Activated CD8-positive, alpha-beta memory T cell treated with anti-CD3 and anti-CD28 coated beads for 36 hours (primary cell): ENCODE data around the gene CAMSAP1. TPM values are rescaled to one million over a fixed set of nuclear protein-coding genes. Genes with fewer than 3 reads are reported as not detected.

Source experiments
- CTCF ChIA-PET: fragments of 350-600 bp; sonication (Branson Sonifier 250); formaldehyde crosslinking; loops from one replicate; lab custom pipeline; 2021; ENCODE audit warnings: antibody characterized with exemption; lab: Charles Lee
- POLR2A ChIA-PET: fragments of 350-600 bp; sonication (Branson Sonifier 250); formaldehyde crosslinking; loops from one replicate; lab custom pipeline; 2021; ENCODE audit warnings: antibody characterized with exemption; lab: Charles Lee
- total RNA-seq, 2 experiments: library from RNA; stranded (reverse); gene quantifications; one replicate each; pipeline ENCODE4 v1.2.3, GENCODE V29; 2021

Gene CAMSAP1
- total RNA-seq, 2 experiments from 2014 or later, result 28.1 to 32.1 TPM

DNA sequence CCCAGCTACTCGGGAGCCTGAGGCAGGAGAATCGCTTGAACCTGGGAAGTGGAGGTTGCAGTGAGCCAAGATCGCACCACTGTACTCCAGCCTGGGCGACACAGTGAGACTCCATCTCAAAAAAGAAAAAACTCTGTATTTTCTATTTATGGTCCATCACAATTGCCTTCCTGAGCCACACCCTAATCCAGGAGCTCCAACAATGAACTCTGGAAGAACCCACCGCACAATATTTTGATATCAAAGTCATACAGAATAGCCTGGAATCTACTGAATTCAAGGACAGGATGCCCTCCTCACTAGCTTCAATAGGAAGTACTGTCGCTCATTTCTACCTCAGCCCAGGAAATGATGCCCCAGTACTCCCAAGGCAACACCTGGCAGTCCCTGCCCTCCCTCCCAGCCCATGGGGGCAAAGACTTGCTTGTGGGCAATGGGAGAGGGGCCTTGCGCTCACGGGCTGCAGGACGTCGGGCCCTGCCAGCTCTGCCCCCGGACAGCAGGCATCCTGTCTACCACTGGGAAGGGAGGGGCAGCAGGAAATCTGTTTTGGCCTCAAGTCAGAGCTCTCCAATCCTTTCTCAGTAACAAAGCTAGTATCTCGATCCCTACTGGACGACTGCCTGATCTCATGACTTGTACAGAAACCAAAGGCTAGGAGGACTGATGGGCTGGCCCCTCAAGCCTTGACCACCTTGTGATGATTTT, 34.1 kb upstream of the CAMSAP1 start:
- CTCF ChIA-PET, result interaction anchor here (1.5 kb wide), 1 partner anchor 144 kb away, joined by 4 read pairs; no protein-coding TSS in a partner anchor
- POLR2A ChIA-PET, result no interaction called here

GRCh38 chr9:135939351-135940265, 32.3 kb upstream of the CAMSAP1 start:
- ChIA-PET POLR2A (no interaction called here), CTCF (interaction anchor here (1.0 kb wide), 1 partner anchor 14 kb away, joined by 3 read pairs; no protein-coding TSS in a partner anchor)

- POLR2A ChIA-PET, result no interaction called here
- CTCF ChIA-PET, result no interaction called here
These were observed 30.5 kb upstream of the CAMSAP1 start for GRCh38 chr9:135937521-135938489.

DNA sequence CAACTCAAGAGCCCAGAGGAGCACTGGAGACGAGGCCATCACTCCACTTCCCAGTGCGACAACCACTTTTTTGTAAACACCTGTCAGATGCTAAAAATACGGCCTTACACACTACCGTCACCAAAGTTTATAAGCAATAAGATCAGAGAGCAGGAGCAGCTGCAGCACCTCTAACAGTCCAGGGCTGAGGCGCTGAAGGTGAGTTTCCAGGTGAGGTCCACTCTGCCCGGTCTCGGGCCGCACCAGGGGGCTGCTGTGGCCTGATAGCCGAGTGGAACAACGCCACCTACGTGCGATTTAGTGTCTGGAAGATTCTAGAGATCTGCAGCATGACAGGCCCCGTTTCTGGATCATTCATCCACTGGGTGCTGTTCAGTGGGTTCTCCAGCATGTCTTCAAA, 25.8 kb upstream of the CAMSAP1 start:
- ChIA-PET POLR2A (no interaction called here), CTCF (no interaction called here)

DNA sequence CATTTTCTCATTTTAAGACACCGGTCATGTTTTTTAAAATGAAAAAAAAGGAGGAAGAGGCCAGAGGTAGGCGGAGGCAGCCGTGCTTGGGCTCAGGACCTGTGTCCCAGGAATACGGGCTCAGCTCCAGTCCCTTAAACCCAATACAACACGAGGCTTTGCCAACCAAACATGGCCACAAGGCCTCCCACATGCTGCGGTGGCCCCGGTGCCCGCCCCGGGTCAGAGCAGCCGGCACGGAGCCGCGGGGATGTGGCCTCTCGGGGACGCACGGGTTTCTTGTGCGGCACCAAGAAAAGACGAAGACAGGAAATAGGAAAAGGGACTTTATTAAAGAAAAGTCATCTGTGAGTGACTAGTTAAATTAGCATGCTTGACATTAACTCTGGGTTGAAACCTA, 25.3 kb upstream of the CAMSAP1 start:
- POLR2A ChIA-PET, result no interaction called here
- CTCF ChIA-PET, result no interaction called here

GRCh38 chr9:135931349-135931820, 24.0 kb upstream of the CAMSAP1 start:
- ChIA-PET POLR2A (no interaction called here), CTCF (interaction anchor here (1.6 kb wide), 1 partner anchor 36 kb away, joined by 4 read pairs; no protein-coding TSS in a partner anchor)

DNA sequence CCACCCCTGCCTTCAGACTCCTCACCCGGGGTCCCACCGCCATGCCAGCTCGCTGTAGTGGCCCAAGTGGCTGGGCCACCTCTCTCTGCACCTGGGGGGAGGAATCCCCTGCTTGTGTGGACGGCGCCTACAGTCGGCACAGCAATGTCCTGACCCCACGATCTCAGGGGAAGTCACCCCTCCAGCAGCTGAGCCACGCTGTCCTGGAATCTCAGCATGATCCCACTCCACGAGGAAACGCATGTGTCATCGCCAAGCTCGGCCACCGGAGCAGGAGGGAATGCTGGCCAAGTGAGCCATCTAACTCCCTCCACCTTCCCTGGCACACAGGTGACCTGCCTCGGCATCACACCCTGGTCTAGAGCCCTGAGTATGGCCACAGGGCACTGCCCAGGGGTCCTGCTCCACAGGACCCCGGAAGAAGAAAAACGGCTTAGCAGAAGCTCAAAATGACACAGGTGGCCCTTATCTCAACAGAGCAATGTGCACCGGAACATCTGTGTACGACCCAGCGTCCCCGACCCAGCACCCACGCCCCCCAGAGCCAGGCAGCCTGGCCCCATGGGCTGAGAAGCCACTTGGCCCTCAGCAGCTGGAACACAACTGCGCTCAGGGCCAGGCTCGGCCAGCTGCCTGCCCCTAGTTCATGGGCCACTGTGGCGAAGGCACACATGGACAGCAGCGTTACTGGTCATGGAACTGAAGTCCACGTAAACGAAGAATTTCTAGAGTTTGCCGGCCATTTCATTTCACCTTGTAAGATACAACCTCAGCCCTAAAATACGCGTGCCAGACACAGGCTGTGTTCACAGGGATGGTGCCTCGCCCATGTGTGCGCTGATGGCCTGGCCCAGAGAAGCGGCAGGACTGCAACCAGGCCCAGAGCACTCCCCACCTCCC, 23.4 kb upstream of the CAMSAP1 start:
- POLR2A ChIA-PET, result no interaction called here
- CTCF ChIA-PET, result interaction anchor here (1.6 kb wide), 1 partner anchor 37 kb away, joined by 4 read pairs; no protein-coding TSS in a partner anchor

DNA sequence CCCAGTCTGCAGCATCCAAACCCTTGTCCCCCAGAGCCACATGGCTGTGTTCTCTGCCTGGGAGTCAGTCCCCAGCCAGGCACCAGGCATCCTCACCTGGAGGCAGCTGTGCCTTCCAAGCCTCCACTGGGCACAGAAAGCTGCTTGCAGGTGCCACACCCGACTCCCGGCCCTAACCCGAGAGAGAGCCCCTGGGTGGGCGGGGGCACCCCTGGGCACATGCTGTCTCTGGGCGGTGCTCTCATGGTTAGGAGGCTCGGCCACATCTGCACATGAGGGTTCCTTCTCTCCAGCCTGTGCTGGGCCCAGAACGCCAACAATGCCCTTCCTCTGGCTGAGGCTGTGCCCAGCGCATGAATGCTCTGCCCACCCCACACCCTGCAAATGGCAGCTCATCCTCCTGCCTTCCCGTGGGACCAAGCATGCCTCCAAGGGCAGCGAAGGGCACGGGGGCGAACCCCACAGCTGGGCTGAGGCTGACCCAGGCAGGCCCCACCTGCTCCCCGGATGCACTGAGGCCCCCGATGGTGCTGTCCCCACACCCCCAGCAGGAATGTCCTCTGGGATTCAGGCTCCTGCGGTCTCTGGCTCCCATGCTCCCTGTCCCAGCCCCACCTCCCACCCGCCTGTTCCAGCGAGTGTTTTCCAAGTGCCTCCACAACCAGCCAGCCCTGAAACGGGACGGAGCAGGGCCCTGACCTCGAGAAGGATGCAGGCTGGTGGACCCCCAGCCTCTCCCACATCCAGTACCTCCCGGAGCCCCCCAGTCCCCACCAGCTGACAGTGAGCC, 22.5 kb upstream of the CAMSAP1 start:
- ChIA-PET CTCF (interaction anchor here (1.6 kb wide), 1 partner anchor 38 kb away, joined by 4 read pairs; no protein-coding TSS in a partner anchor), POLR2A (no interaction called here)

DNA sequence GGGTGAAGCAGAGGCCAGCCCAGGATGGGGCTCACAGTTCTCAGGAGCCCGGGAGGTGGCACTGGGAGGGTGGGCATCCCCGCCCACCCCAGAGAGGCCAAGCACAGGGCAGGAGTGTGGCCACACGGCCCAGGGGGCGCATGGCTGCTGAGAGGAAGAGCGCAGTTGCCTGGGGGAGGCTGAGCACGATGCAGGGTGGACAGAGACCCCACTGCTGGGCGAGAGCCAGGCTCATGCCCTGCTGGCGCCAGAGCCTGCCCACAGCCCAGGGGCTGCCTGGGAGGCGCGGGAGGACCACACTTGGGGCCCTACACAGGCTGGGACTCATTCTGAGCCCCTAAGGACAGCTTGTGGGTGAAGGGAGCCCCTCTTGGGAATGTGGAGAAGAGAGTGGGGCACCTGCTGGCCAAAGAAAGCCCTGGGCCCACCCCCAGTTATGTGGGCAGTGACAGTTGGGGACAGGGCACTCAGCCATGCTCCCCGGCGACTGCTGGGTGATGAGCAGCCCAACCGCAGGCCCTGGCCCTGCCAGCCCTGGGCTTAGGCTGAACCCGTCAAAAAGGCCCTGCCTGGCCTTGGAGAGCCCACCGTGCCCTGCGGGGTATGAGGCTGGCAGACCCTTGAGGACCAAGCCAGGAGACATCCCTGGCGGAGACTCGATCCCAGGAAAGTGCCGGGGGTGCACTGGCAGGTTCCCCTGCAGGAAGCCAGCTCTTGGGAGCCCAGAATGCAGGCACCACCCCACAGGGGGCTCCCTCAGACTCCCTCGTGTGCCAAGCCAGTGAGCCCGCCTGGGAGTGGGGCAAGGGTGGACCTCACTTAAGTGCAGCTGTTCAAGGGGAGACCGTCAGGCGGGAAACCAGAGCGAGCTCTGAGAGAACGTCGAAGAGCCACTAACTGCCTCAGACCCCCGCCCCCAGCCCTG, 21.6 kb upstream of the CAMSAP1 start:
- CTCF ChIA-PET, result no interaction called here
- POLR2A ChIA-PET, result no interaction called here

DNA sequence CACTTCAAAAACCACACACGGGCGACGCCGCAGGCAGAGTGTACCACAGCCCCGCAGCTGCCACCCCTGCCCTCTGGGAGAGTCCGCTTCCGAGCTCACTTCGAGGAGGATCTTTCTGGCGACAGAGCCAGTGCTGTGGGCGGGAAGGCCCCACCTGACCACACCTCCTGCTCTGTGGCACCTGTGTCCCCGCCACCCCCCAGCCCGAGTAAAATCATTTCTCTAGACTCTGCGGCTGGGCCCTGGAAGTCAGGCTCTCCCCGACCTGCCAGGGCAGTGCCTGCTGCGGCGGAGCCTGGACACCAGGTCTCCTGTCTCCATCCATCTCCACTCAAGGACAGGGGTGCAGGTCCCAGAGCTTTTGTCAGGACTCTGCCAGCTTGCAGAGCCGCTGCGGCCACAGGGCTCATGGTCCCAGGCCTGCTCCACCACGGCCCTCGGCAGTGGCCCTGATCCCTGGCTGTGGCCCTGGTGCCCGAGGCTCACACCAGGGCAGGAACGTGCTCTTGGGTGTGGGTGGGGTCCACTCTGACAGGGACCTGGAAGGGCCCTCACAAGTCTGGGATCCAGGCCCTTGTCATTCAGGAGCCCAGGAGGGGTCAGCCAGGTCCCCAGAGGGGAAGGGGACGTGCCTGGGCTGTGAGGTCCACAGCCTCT, 20.9 kb upstream of the CAMSAP1 start:
- ChIA-PET CTCF (no interaction called here), POLR2A (no interaction called here)

GRCh38 chr9:135927195-135928013, 20.1 kb upstream of the CAMSAP1 start:
- CTCF ChIA-PET, result no interaction called here

DNA sequence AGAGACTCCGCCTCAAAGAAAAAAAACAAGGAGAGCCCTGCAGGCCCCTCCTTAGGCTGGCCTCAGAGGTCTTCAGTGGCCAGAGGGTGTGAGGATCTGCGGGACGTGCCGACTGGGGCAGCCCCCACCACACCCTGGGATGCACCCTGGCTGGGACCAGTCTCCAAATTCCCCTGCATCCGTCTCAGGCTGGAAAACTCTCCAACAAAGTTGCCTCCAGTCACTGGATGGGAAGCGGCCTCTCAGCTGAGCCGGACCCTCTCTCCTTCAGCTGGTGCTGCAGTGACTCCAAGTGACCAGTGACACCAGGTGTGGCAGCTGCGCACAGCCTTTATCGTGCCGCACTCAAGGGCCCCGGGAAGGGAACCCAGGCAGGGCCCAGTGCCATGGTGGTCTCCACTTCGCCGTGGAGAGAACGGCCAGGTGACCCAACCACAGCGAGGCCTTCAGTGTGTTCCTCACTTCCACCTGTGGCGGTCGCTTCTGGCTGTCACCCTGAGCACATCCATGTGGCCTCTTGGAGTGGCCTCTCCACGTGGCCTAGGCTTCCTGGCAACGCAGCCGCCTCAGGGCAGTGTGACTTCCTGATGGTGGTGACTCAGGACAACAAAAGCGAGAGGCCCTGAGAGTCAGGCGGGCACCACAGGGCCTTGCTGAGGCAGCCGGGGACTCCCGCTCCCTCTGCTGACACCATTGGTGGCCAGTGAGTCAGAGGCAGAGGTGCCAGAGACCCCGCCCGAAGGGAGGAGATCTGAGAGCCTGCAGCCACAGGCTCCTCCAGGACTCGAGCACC, 19.3 kb upstream of the CAMSAP1 start:
- POLR2A ChIA-PET, result interaction anchor here (0.6 to 2.3 kb wide), 3 partner anchors 20 to 65 kb away, joined by 3 to 10 read pairs (median 7); partner anchors contain the start of gene UBAC1
- CTCF ChIA-PET, result interaction anchor here (0.7 to 1.6 kb wide), 6 partner anchors 8 to 129 kb away, joined by 3 to 5 read pairs (median 3); partner anchors contain the start of gene CAMSAP1

More at GRCh38 chr9:135927195-135928013, 20.1 kb upstream of the CAMSAP1 start:
- POLR2A ChIA-PET, result no interaction called here

DNA sequence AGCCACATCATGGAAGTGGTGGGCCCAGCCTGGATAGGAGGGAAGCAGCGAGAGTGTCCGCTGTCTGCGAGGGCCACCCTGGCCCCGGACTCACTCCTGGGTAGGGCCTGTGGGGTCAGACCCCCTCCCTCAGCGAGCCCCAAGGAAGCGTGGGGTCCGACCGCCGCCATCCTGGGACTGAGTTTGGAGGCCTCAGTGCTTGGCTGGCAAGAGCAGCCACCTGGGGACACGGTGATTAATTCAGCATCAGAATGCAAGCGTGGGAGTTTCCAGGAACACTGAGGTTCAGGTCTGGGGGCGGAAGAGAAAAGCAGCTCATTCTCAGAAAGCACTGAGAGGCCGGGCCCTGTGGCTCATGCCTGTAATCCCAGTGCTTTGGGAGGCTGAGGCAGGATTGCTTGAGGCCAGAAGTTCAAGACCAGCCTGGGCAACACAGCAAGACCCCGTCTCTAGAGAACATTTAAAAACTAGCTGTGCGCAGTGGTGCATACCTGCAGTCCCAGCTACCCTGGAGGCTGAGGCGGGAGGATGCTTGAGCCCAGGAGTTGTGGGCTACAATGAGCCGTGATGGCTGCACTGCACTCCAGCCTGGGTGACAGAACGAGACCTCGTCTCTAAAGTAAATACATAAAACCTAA, 18.3 kb upstream of the CAMSAP1 start:
- CTCF ChIA-PET, result interaction anchor here (0.6 to 1.6 kb wide), 7 partner anchors 9 to 128 kb away, joined by 3 to 5 read pairs (median 3); partner anchors contain the start of gene CAMSAP1
- POLR2A ChIA-PET, result interaction anchor here (0.5 to 2.3 kb wide), 5 partner anchors 18 to 181 kb away, joined by 3 to 13 read pairs (median 7); partner anchors contain the start of genes CAMSAP1 and UBAC1
